Breast epithelium (tissue), 3 donors: Measurements from ENCODE around the gene FTO.
A peak's percentile ranks its signal among the peaks of the same experiment; 100 is the strongest.

Experiments used
- POLR2A ChIP-seq: fragments of 450-650 bp; IDR thresholded peaks from one replicate; pipeline ENCODE4 v1.6.1; 2016; ENCODE audit warnings: antibody characterized with exemption, mild to moderate bottlenecking, moderate library complexity
- POLR2AphosphoS5 ChIP-seq, 3 donors: sonication (generic); formaldehyde crosslinking; IDR thresholded peaks; one replicate each; pipeline ENCODE4 v1.6.1; 2017; ENCODE audit warnings: antibody characterized with exemption in 3 of 3
- TF ChIP-seq, protein P1 (sequence below), 3 donors: fragments of 450-650 bp; IDR thresholded peaks; one replicate each; pipeline ENCODE4 v1.5.1; 2016 to 2017; ENCODE audit warnings: antibody characterized with exemption in 3 of 3, mild to moderate bottlenecking in 3 of 3, moderate library complexity in 3 of 3

DNA sequence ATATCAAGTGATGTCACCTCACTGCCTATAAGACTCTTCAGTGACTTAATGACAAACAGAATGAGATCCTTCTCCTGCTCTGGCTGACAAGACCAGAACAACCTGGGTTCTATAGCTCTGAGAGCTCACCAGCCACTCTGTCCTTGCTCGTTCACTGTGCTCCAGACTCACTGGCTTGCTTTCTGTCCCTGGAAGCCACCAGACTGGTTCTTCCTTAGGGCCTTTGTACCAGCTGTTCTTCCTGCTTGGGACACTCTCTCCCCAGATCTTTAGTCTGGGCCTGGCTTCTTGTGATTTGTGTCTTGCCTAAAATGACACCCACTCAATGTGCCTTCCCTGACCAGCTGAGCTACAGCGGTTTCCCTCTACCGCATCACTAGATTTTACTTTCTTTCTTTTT is 76.1 kb downstream of the FTO start:
- TF ChIP-seq, protein P1, sequence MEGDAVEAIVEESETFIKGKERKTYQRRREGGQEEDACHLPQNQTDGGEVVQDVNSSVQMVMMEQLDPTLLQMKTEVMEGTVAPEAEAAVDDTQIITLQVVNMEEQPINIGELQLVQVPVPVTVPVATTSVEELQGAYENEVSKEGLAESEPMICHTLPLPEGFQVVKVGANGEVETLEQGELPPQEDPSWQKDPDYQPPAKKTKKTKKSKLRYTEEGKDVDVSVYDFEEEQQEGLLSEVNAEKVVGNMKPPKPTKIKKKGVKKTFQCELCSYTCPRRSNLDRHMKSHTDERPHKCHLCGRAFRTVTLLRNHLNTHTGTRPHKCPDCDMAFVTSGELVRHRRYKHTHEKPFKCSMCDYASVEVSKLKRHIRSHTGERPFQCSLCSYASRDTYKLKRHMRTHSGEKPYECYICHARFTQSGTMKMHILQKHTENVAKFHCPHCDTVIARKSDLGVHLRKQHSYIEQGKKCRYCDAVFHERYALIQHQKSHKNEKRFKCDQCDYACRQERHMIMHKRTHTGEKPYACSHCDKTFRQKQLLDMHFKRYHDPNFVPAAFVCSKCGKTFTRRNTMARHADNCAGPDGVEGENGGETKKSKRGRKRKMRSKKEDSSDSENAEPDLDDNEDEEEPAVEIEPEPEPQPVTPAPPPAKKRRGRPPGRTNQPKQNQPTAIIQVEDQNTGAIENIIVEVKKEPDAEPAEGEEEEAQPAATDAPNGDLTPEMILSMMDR (IDR thresholded peaks at IDR 0.05) = no peak
- peak in 1 of 3 donors; percentile 50 for TF ChIP-seq POLR2AphosphoS5 (IDR thresholded peaks at IDR 0.05)
- TF ChIP-seq POLR2A = no peak
